HEK293 (cell line): ENCODE results near the gene BRF1.

Experiments used
- CTCF ChIA-PET: fragments of 350-600 bp; formaldehyde crosslinking; extraction: SDS; loops from one replicate; lab custom pipeline; 2021; ENCODE audit warnings: antibody characterized with exemption; lab: Yijun Ruan, JAX
- POLR2A ChIA-PET: fragments of 300-600 bp; formaldehyde crosslinking; extraction: SDS; loops from one replicate; lab custom pipeline; 2020; ENCODE audit warnings: antibody characterized with exemption, inconsistent platforms; lab: Yijun Ruan, JAX
- H3K27ac ChIP-seq: fragments of 200-500 bp; sonication (Bioruptor generic); 2 replicates; pipeline ENCODE4 v1.5.1; 2014; ENCODE audit warnings: low read depth, low read length, control low read depth, inconsistent platforms; ENCODE audit errors: extremely low read depth
- H3K36me3 ChIP-seq, 2 experiments: fragments of 200-500 bp in 1 of 2; sonication (Bioruptor generic) in 1 of 2; 1 replicate in 1 of 2; 2 replicates in 1 of 2; pipeline ENCODE4 v1.5.1; 2014 to 2017; ENCODE audit warnings: inconsistent platforms in 2 of 2, low read length in 2 of 2; ENCODE audit not compliant: control insufficient read depth in 2 of 2, insufficient read depth in 1 of 2
- H3K4me1 ChIP-seq: fragments of 200-500 bp; sonication (Bioruptor generic); 2 replicates; pipeline ENCODE4 v1.5.1; 2014; ENCODE audit warnings: mild to moderate bottlenecking, low read length, inconsistent platforms; ENCODE audit not compliant: control insufficient read depth, insufficient read depth
- H3K4me3 ChIP-seq: 2 replicates; pipeline ENCODE4 v1.5.1; 2011; ENCODE audit warnings: low read depth, mild to moderate bottlenecking, control low read depth, low read length, moderate library complexity
- H3K9me3 ChIP-seq: fragments of 200-500 bp; sonication (Bioruptor generic); 2 replicates; pipeline ENCODE4 v1.5.1; 2014; ENCODE audit warnings: low read depth, low read length, inconsistent platforms; ENCODE audit not compliant: control insufficient read depth, insufficient read depth
- EGR2 ChIP-seq: fragments of 450-650 bp; formaldehyde crosslinking; IDR thresholded peaks from 2 replicates; pipeline ENCODE4 v1.5.1; 2016; ENCODE audit warnings: low read depth, missing biosample characterization, missing genetic modification characterization
- GLIS1 ChIP-seq: fragments of 450-650 bp; formaldehyde crosslinking; IDR thresholded peaks from 2 replicates; pipeline ENCODE4 v1.5.1; 2016; ENCODE audit warnings: missing biosample characterization, missing genetic modification characterization
- GLIS2 ChIP-seq: fragments of 450-650 bp; formaldehyde crosslinking; IDR thresholded peaks from 2 replicates; pipeline ENCODE4 v1.5.1; 2016; ENCODE audit warnings: missing biosample characterization, missing genetic modification characterization
- HOXD13 ChIP-seq: sonication (generic); formaldehyde crosslinking; IDR thresholded peaks from 2 replicates; pipeline ENCODE4 v1.8.0; 2022; ENCODE audit warnings: missing genetic modification reagents, borderline replicate concordance
- KLF1 ChIP-seq: fragments of 450-650 bp; formaldehyde crosslinking; IDR thresholded peaks from 2 replicates; pipeline ENCODE4 v1.5.1; 2016; ENCODE audit warnings: missing biosample characterization, missing genetic modification characterization
- KLF10 ChIP-seq: fragments of 450-650 bp; IDR thresholded peaks from 2 replicates; pipeline ENCODE4 v1.5.1; 2018; ENCODE audit warnings: missing biosample characterization, mild to moderate bottlenecking, missing genetic modification characterization
- KLF8 ChIP-seq: fragments of 450-650 bp; formaldehyde crosslinking; IDR thresholded peaks from 2 replicates; pipeline ENCODE4 v1.5.1; 2016; ENCODE audit warnings: missing biosample characterization, missing genetic modification characterization
- KLF9 ChIP-seq: fragments of 450-650 bp; formaldehyde crosslinking; IDR thresholded peaks from 2 replicates; pipeline ENCODE4 v1.5.1; 2016; ENCODE audit warnings: missing biosample characterization, missing genetic modification characterization, low read depth
- PATZ1 ChIP-seq: fragments of 450-650 bp; formaldehyde crosslinking; IDR thresholded peaks from 2 replicates; pipeline ENCODE4 v1.5.1; 2016; ENCODE audit warnings: missing biosample characterization, missing genetic modification characterization
- SCRT1 ChIP-seq: fragments of 450-650 bp; formaldehyde crosslinking; IDR thresholded peaks from 2 replicates; pipeline ENCODE4 v1.5.1; 2016; ENCODE audit warnings: missing biosample characterization, missing genetic modification characterization, borderline replicate concordance
- SP2 ChIP-seq: fragments of 450-650 bp; formaldehyde crosslinking; IDR thresholded peaks from 2 replicates; pipeline ENCODE4 v1.5.1; 2016; ENCODE audit warnings: missing biosample characterization, missing genetic modification characterization
- SP3 ChIP-seq: fragments of 450-650 bp; formaldehyde crosslinking; IDR thresholded peaks from 2 replicates; pipeline ENCODE4 v1.5.1; 2016; ENCODE audit warnings: missing biosample characterization, missing genetic modification characterization
- YY2 ChIP-seq: fragments of 450-650 bp; formaldehyde crosslinking; IDR thresholded peaks from 2 replicates; pipeline ENCODE4 v1.5.1; 2016; ENCODE audit warnings: missing biosample characterization, missing genetic modification characterization
- ZBTB17 ChIP-seq: fragments of 450-650 bp; formaldehyde crosslinking; IDR thresholded peaks from 2 replicates; pipeline ENCODE4 v1.5.1; 2016; ENCODE audit warnings: missing biosample characterization, missing genetic modification characterization
- ZNF335 ChIP-seq: fragments of 450-650 bp; formaldehyde crosslinking; conservative IDR thresholded peaks from 2 replicates; pipeline ENCODE4 v1.5.1; 2016; ENCODE audit warnings: missing biosample characterization, missing genetic modification characterization
- ZNF341 ChIP-seq: fragments of 450-650 bp; formaldehyde crosslinking; IDR thresholded peaks from 2 replicates; pipeline ENCODE4; 2016; ENCODE audit warnings: low read depth, missing biosample characterization, missing genetic modification characterization
- ZNF768 ChIP-seq: fragments of 450-650 bp; formaldehyde crosslinking; IDR thresholded peaks from 2 replicates; pipeline ENCODE4 v1.5.1; 2018; ENCODE audit warnings: missing biosample characterization, mild to moderate bottlenecking, missing genetic modification characterization
- TF ChIP-seq, protein P1 (sequence below): fragments of 450-650 bp; formaldehyde crosslinking; IDR thresholded peaks from 2 replicates; pipeline ENCODE4 v1.5.1; 2016; ENCODE audit warnings: missing biosample characterization, missing genetic modification characterization
- TF ChIP-seq, protein P2 (sequence below): fragments of 450-650 bp; formaldehyde crosslinking; IDR thresholded peaks from 2 replicates; pipeline ENCODE4 v1.5.1; 2016; ENCODE audit warnings: missing biosample characterization, missing genetic modification characterization, low read depth
- TF ChIP-seq, protein P3 (sequence below): fragments of 450-650 bp; formaldehyde crosslinking; IDR thresholded peaks from 2 replicates; pipeline ENCODE4 v1.5.1; 2016; ENCODE audit warnings: missing biosample characterization, missing genetic modification characterization

BRF1 gene

DNA sequence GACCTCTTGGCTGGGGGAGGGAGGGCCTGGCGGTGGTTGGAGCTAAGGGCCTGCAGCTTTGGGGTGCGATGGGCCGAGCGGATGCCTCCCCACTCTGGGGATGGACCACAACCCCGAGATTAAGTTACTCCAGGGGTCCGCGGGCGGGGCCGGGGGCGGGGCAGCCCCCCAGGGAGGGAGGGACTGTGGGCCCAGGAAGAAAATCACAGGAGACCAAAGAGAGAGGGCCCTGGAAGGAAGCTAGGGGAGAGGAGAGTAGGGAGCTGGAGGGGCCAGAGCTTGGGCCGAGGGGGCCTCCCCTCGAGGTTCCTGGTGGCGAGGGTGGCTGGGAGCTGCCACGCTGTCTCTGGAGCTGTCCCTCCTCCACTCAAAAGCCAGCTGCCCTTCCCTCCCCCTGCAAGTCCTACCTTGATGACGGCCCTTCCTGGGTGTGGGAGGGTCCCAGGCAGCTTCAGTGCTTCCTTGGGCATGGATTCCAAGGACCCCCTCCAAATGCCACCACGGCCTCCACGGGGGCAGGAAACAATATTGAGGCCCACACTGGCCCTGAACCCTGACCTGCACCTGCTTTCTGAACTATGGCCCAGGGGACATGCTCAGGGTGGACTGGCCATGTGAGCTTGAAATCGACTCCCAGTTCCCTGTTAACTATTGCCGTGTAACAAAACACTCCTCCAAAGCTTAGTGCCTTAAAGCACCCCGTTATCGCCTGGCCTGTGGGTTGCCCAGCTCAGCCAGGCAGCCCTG is 119.1 kb downstream of the BRF1 start:
- no peaks in the 10 kb centered on the region for H3K9me3 ChIP-seq
- H3K4me3 ChIP-seq, result no peak overlapping the region; the same call in 1 of the 2 replicates
- H3K36me3 ChIP-seq, result no peaks in the 10 kb centered on the region
- no peaks in the 10 kb centered on the region for H3K4me1 ChIP-seq
- POLR2A ChIA-PET, result interaction anchor here (3.2 kb wide), 1 partner anchor 12 kb away, joined by 9 read pairs; no protein-coding TSS in a partner anchor
- TF ChIP-seq ZBTB17 (tag by site-specific recombination) (no peak), ZNF335 (tag by site-specific recombination) (peak; percentile 48), SCRT1 (no peak), KLF8 (tag by site-specific recombination) (peak; percentile 67), SP3 (tag by site-specific recombination) (peak; percentile 70), ZNF341 (peak; percentile 62), SP2 (tag by site-specific recombination) (peak; percentile 43), KLF9 (tag by site-specific recombination) (peak; percentile 46), EGR2 (tag by site-specific recombination) (no peak), HOXD13 (CRISPR knock-in tag) (no peak), GLIS1 (peak; percentile 37; the same call in 1 of the 2 replicates), GLIS2 (tag by site-specific recombination) (peak; percentile 79), KLF10 (tag by site-specific recombination) (0 out of 2 replicates have a peak, but pooled peaks have one; percentile 38), YY2 (no peak), PATZ1 (tag by site-specific recombination) (peak; percentile 60; the same call in 1 of the 2 replicates), ZNF768 (tag by site-specific recombination) (no peak), KLF1 (tag by site-specific recombination) (peak; percentile 40; the same call in 1 of the 2 replicates)
- TF ChIP-seq, protein P1, sequence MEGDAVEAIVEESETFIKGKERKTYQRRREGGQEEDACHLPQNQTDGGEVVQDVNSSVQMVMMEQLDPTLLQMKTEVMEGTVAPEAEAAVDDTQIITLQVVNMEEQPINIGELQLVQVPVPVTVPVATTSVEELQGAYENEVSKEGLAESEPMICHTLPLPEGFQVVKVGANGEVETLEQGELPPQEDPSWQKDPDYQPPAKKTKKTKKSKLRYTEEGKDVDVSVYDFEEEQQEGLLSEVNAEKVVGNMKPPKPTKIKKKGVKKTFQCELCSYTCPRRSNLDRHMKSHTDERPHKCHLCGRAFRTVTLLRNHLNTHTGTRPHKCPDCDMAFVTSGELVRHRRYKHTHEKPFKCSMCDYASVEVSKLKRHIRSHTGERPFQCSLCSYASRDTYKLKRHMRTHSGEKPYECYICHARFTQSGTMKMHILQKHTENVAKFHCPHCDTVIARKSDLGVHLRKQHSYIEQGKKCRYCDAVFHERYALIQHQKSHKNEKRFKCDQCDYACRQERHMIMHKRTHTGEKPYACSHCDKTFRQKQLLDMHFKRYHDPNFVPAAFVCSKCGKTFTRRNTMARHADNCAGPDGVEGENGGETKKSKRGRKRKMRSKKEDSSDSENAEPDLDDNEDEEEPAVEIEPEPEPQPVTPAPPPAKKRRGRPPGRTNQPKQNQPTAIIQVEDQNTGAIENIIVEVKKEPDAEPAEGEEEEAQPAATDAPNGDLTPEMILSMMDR (tag by site-specific recombination), result no peak
- TF ChIP-seq, protein P2, sequence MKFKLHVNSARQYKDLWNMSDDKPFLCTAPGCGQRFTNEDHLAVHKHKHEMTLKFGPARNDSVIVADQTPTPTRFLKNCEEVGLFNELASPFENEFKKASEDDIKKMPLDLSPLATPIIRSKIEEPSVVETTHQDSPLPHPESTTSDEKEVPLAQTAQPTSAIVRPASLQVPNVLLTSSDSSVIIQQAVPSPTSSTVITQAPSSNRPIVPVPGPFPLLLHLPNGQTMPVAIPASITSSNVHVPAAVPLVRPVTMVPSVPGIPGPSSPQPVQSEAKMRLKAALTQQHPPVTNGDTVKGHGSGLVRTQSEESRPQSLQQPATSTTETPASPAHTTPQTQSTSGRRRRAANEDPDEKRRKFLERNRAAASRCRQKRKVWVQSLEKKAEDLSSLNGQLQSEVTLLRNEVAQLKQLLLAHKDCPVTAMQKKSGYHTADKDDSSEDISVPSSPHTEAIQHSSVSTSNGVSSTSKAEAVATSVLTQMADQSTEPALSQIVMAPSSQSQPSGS, result no peak
- TF ChIP-seq, protein P3, sequence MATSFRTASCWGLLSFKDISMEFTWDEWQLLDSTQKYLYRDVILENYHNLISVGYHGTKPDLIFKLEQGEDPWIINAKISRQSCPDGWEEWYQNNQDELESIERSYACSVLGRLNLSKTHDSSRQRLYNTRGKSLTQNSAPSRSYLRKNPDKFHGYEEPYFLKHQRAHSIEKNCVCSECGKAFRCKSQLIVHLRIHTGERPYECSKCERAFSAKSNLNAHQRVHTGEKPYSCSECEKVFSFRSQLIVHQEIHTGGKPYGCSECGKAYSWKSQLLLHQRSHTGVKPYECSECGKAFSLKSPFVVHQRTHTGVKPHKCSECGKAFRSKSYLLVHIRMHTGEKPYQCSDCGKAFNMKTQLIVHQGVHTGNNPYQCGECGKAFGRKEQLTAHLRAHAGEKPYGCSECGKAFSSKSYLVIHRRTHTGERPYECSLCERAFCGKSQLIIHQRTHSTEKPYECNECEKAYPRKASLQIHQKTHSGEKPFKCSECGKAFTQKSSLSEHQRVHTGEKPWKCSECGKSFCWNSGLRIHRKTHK, result no peak
- CTCF ChIA-PET, result interaction anchor here (0.7 to 4.0 kb wide), 4 partner anchors 12 to 355 kb away, joined by 3 to 18 read pairs (median 4); partner anchors contain the start of gene JAG2
- H3K27ac ChIP-seq, result no peak overlapping the region
